Cardiac muscle cell (in vitro differentiated cells and primary cell): ENCODE results near the gene AHR. TPM values are rescaled to one million over a fixed set of nuclear protein-coding genes. Genes with fewer than 3 reads are reported as not detected.
A peak's percentile ranks its signal among the peaks of the same experiment; 100 is the strongest.
"Not testable (repeated sequence)": the region's sequence is repeated elsewhere in the genome, so short reads cannot be mapped to it uniquely, and the experiment has no call there.

Experiments used
- DNase-seq, 2 donors: peaks; one replicate each; pipeline versions ENCODE4 v3.0.0 to v3.0.0-alpha.2; 2010 to 2017; ENCODE audit warnings: low read depth in 1 of 2, low spot score in 1 of 2
- H3K27ac ChIP-seq: fragments of 200-600 bp; sonication (generic); 2 replicates; pipeline ENCODE4 v1.5.1; 2016
- H3K27me3 ChIP-seq: fragments of 200-600 bp; sonication (generic); 2 replicates; pipeline ENCODE4 v1.6.0; 2016; ENCODE audit warnings: control low read depth
- H3K36me3 ChIP-seq: fragments of 200-600 bp; sonication (generic); 2 replicates; pipeline ENCODE4 v1.5.1; 2016; ENCODE audit warnings: control low read depth
- H3K4me1 ChIP-seq: fragments of 200-600 bp; sonication (generic); 2 replicates; pipeline ENCODE4 v1.8.1; 2017; ENCODE audit warnings: low read depth, mild to moderate bottlenecking, mixed run types
- H3K4me3 ChIP-seq: fragments of 200-600 bp; sonication (generic); 2 replicates; pipeline ENCODE4 v1.5.1; 2016; ENCODE audit warnings: mild to moderate bottlenecking
- H3K9me3 ChIP-seq: fragments of 200-600 bp; sonication (generic); 2 replicates; pipeline ENCODE4 v1.5.1; 2017; ENCODE audit warnings: low read depth, mild to moderate bottlenecking, control low read depth
- CTCF ChIP-seq: IDR thresholded peaks from 2 replicates; pipeline ENCODE4 v1.5.1; 2012; ENCODE audit warnings: low read depth, mild to moderate bottlenecking, low read length
- polyA plus RNA-seq: library from polyadenylated mRNA; unstranded; fragments of >200 nt; fragmentation: Nextera tagmentation; extraction: Ambion mirVana; gene quantifications from 2 replicates; pipeline ENCODE4 v1.2.1, GENCODE V29; 2016
- total RNA-seq: library from RNA; depleted of rRNA; stranded (reverse); fragments of >200 nt; gene quantifications from 2 replicates; pipeline ENCODE4 v1.2.3, GENCODE V29; 2016

The AHR gene
- total and polyA plus RNA-seq, 2 experiments from 2014 or later = 1.5 to 12.5 TPM

DNA sequence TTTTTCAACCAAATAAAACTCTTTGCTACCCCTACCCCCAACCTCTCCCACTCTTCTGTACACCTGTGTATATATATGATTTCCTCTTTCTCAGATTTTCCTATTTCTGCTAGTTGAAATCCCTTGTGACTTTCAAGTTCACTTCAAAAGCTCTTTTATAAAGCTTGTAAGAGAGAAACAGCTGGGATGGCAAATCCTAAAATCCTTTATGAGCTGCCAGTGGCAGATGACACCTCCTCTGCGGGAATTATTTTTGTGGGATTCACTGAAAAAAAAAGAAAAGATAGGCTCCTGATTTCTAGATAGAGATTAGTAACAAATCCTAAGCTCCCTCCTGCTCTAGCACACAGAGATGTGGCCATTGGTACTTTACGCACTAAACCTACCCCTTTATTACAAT, 92.9 kb downstream of the AHR start:
- Histone ChIP-seq H3K4me1 (peaks cover 15% of the 10 kb centered on the region), H3K9me3 (no peaks in the 10 kb centered on the region), H3K27me3 (no peaks in the 10 kb centered on the region), H3K4me3 (no peak overlapping the region), H3K27ac (peak overlapping the region; percentile 72), H3K36me3 (no peaks in the 10 kb centered on the region)
- no peak for TF ChIP-seq CTCF
- no peak for DNase-seq

- Histone ChIP-seq H3K36me3 (no peaks in the 10 kb centered on the region), H3K4me1 (peaks cover 15% of the 10 kb centered on the region), H3K9me3 (no peaks in the 10 kb centered on the region), H3K27ac (no peak overlapping the region), H3K27me3 (no peaks in the 10 kb centered on the region), H3K4me3 (no peak overlapping the region)
- DNase-seq = peak in 1 of 2 donors; percentile 93
- TF ChIP-seq CTCF = no peak
Measured at GRCh38 chr7:17392846-17393245, 94.4 kb downstream of the AHR start.

DNA sequence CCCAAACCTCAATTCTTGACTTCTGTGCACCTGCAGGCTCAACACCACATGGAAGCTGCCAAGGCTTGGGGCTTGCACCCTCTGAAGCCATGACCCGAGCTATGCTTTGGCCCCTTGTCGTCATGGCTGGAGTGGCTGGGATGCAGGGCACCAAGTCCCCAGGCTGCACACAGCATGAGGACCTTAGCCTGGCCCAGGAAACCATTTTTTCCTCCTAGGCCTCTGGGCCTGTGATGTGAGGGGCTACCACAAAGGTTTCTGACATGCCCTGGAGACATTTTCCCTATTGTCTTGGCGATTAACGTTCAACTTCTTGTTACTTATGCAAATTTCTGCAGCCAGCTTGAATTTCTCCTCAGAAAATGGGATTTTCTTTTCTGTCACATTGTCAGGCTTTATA, 96.1 kb downstream of the AHR start:
- not testable (repeated sequence) for H3K9me3 ChIP-seq, H3K27me3 ChIP-seq, H3K27ac ChIP-seq, H3K4me3 ChIP-seq, DNase-seq, H3K36me3 ChIP-seq
- H3K4me1 ChIP-seq = peaks cover 15% of the 10 kb centered on the region
